CD14-positive monocyte (primary cell): ENCODE data around the gene RSRC1. TPM values are rescaled to one million over a fixed set of nuclear protein-coding genes. Genes with fewer than 3 reads are reported as not detected.

Experiments used
- DNase-seq, 3 donors: peaks; one replicate each; pipeline ENCODE4 v3.0.0-alpha.2; 2011 to 2022
- H2AFZ ChIP-seq: 2 replicates; pipeline ENCODE4 v1.6.0; 2012; ENCODE audit warnings: mild to moderate bottlenecking, low read depth, low read length, inconsistent platforms; ENCODE audit not compliant: insufficient read depth, poor library complexity, severe bottlenecking
- H3K27ac ChIP-seq, 2 donors: 1 replicate in 1 of 2; 2 replicates in 1 of 2; pipeline ENCODE4 v1.5.1; 2012 to 2013; ENCODE audit warnings: low read length in 2 of 2, control low read depth in 1 of 2, inconsistent platforms in 1 of 2, low read depth in 1 of 2, mild to moderate bottlenecking in 1 of 2
- H3K27me3 ChIP-seq, 2 donors: one replicate each; pipeline versions ENCODE4 v1.6.0 to v1.6.1; 2011 to 2013; ENCODE audit warnings: low read length in 2 of 2; ENCODE audit not compliant: control insufficient read depth in 2 of 2, insufficient read depth in 2 of 2
- H3K36me3 ChIP-seq, 2 donors: replicated peaks in 1 of 2; 1 replicate in 1 of 2; 2 replicates in 1 of 2; pipeline versions ENCODE4 v1.5.1 to v1.6.1; 2012 to 2013; ENCODE audit warnings: low read length in 2 of 2, control low read depth in 1 of 2, inconsistent platforms in 1 of 2, mild to moderate bottlenecking in 1 of 2; ENCODE audit not compliant: insufficient read depth in 2 of 2, control insufficient read depth in 1 of 2
- H3K4me1 ChIP-seq, 2 donors: 1 replicate in 1 of 2; 2 replicates in 1 of 2; pipeline versions ENCODE4 v1.5.1 to v1.6.1; 2012 to 2013; ENCODE audit warnings: low read length in 2 of 2, control low read depth in 1 of 2, inconsistent platforms in 1 of 2, mild to moderate bottlenecking in 1 of 2, moderate library complexity in 1 of 2; ENCODE audit not compliant: insufficient read depth in 2 of 2, control insufficient read depth in 1 of 2
- H3K4me2 ChIP-seq: replicated peaks from 2 replicates; pipeline ENCODE3; 2012; ENCODE audit warnings: low read length, moderate library complexity, mild to moderate bottlenecking; ENCODE audit not compliant: poor library complexity, severe bottlenecking; ENCODE audit errors: extremely low read depth
- H3K4me3 ChIP-seq, 3 experiments: fragments of 200-600 bp in 1 of 3; sonication (generic) in 1 of 3; replicated peaks in 1 of 3; 1 replicate in 2 of 3; 2 replicates in 1 of 3; pipeline ENCODE4 v1.5.1; 2011 to 2013; ENCODE audit warnings: low read length in 3 of 3, mild to moderate bottlenecking in 3 of 3, control low read depth in 2 of 3, low read depth in 2 of 3, inconsistent platforms in 1 of 3, moderate library complexity in 1 of 3
- H3K79me2 ChIP-seq: 2 replicates; pipeline ENCODE4 v1.6.0; 2012; ENCODE audit warnings: mild to moderate bottlenecking, control low read depth, inconsistent platforms, low read length, moderate library complexity; ENCODE audit not compliant: insufficient read depth
- H3K9ac ChIP-seq: 2 replicates; pipeline ENCODE4 v1.6.0; 2017; ENCODE audit warnings: low read length, mild to moderate bottlenecking; ENCODE audit not compliant: insufficient read depth, poor library complexity, severe bottlenecking
- H3K9me3 ChIP-seq, 2 donors: replicated peaks in 1 of 2; 1 replicate in 1 of 2; 2 replicates in 1 of 2; pipeline versions ENCODE4 v1.5.1 to v1.6.1; 2012 to 2013; ENCODE audit warnings: low read length in 2 of 2, control low read depth in 1 of 2; ENCODE audit not compliant: control insufficient read depth in 1 of 2, insufficient read depth in 1 of 2
- H4K20me1 ChIP-seq: 2 replicates; pipeline ENCODE4 v1.6.0; 2012; ENCODE audit warnings: mild to moderate bottlenecking, low read length, control low read depth, moderate library complexity; ENCODE audit not compliant: insufficient read depth
- H3K27ac Mint-ChIP-seq, 7 donors: one replicate each; pipeline ENCODE4 v1.8.0; 2020; ENCODE audit warnings: mild to moderate bottlenecking in 7 of 7, mixed read lengths in 7 of 7, moderate library complexity in 6 of 7, inconsistent platforms in 2 of 7
- H3K27me3 Mint-ChIP-seq, 3 donors: one replicate each; pipeline ENCODE4 v1.8.0; 2021 to 2022; ENCODE audit warnings: low read depth in 3 of 3, mild to moderate bottlenecking in 3 of 3, mixed read lengths in 3 of 3, moderate library complexity in 3 of 3, inconsistent platforms in 1 of 3
- H3K36me3 Mint-ChIP-seq, 2 donors: one replicate each; pipeline ENCODE4 v1.8.0; 2020; ENCODE audit warnings: mixed read lengths in 2 of 2, inconsistent platforms in 1 of 2, mild to moderate bottlenecking in 1 of 2
- H3K4me1 Mint-ChIP-seq: one replicate; pipeline ENCODE4 v1.8.0; 2020; ENCODE audit warnings: mild to moderate bottlenecking, mixed read lengths
- H3K4me3 Mint-ChIP-seq, 2 donors: one replicate each; pipeline ENCODE4 v1.8.0; 2020; ENCODE audit warnings: mild to moderate bottlenecking in 2 of 2, mixed read lengths in 2 of 2, moderate library complexity in 1 of 2
- H3K9me3 Mint-ChIP-seq, 7 donors: one replicate each; pipeline ENCODE4 v1.8.0; 2020 to 2022; ENCODE audit warnings: mixed read lengths in 7 of 7, mild to moderate bottlenecking in 6 of 7, moderate library complexity in 6 of 7, inconsistent platforms in 2 of 7
- CTCF ChIP-seq: fragments of 200-600 bp; IDR thresholded peaks from one replicate; pipeline ENCODE4 v1.8.0; 2022; ENCODE audit warnings: antibody characterized with exemption, mild to moderate bottlenecking
- WGBS: methylation state at CpG from one replicate; pipeline ENCODE4 v1.1.5; 2013; ENCODE audit warnings: missing lambda C conversion rate; ENCODE audit not compliant: insufficient coverage; 5-methylcytosine and 5-hydroxymethylcytosine counted together
- intact Hi-C, 2 donors: fragments of 100-400 bp; cut with micrococcal nuclease; formaldehyde crosslinking; loops; one replicate each; pipeline versions ENCODE4 v1.15.0 to v1.15.1; 2023
- polyA plus RNA-seq, 3 donors: library from polyadenylated mRNA; depleted of rRNA in 1 of 3; unstranded in 2 of 3; stranded (reverse) in 1 of 3; fragments of 300-500 nt in 2 of 3; fragments of >200 nt in 1 of 3; fragmentation: Illumina TruSeq in 2 of 3; gene quantifications; 1 replicate in 2 of 3; 2 replicates in 1 of 3; pipeline ENCODE4 v1.2.3, GENCODE V29; 2012 to 2021

RSRC1 gene
- polyA plus RNA-seq, 3 donors = 6.6 to 31.7 (median 15.1) TPM

DNA sequence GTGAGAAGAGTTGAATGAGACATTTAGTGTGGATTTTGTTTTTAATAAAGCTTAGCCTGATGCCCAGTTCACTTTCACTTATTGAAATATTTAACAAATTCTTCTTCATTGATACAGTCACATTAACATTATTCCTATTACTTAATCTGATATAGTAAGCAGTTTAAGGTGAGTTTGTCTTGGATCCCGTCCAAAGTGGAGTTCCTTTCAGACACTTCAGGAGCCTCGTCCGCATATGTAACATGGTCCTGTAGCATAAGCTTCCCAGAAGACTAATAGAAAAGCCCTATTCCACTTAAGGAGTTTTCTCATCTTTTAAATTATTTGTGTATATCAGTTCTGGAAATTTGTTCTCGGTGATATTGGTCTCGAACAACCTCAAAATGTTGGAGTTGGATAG is 421.4 kb downstream of the RSRC1 start:
- Mint-ChIP-seq H3K9me3 (no peaks in the 10 kb centered on the region), H3K27ac (no peak overlapping the region), H3K4me1 (no peaks in the 10 kb centered on the region), H3K36me3 (no peaks in the 10 kb centered on the region), H3K27me3 (no peaks in the 10 kb centered on the region), H3K4me3 (no peak overlapping the region)
- no peak for TF ChIP-seq CTCF
- no peaks in the 10 kb centered on the region for H3K27me3 ChIP-seq
- H3K79me2 ChIP-seq = no peaks in the 10 kb centered on the region
- H3K4me2 ChIP-seq = no peak overlapping the region
- H3K27ac ChIP-seq = no peak overlapping the region
- no peak overlapping the region for H2AFZ ChIP-seq
- 100% methylated on average over 1 of the region's 5 CpGs for WGBS
- H3K9me3 ChIP-seq = no peaks in the 10 kb centered on the region
- intact Hi-C loops = no loop called here
- H3K4me3 ChIP-seq = no peak overlapping the region
- H3K9ac ChIP-seq = no peak overlapping the region
- no peaks in the 10 kb centered on the region for H3K36me3 ChIP-seq
- no peaks in the 10 kb centered on the region for H4K20me1 ChIP-seq
- no peak for DNase-seq
- H3K4me1 ChIP-seq = no peaks in the 10 kb centered on the region

DNA sequence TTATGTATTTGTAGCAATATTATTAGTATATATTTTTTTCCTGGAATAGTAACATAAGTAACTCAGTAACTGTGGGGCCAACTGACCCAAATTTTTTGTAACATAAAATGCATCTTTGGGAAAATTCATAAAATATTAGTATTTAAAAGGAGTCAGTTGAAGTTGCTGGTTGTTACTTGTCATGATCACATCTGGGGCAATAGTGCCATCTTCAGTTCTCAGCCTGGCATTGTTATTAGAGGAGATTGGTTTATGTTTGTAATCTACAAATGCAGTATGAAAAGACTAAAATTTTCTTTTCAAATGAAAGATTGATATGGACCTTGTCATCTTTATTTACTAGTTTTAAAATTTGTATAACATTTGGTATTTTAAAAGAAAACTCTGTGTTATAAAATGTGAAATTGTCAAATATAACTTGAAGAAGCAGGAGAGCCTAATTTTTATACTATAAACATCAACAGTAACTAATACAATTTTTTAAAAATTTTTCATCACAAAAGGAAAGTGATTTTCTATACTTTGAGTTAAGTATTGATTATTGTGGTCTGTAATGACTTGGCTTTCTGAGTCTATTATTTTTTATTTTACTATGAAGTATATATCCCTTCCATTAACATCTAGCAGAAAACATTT is 422.3 kb downstream of the RSRC1 start:
- no peaks in the 10 kb centered on the region for H3K36me3 ChIP-seq
- no peak overlapping the region for H3K27ac ChIP-seq
- no peaks in the 10 kb centered on the region for H3K36me3 Mint-ChIP-seq
- no peak overlapping the region for H3K4me2 ChIP-seq
- H4K20me1 ChIP-seq = no peaks in the 10 kb centered on the region
- H3K4me1 ChIP-seq = no peaks in the 10 kb centered on the region
- no peaks in the 10 kb centered on the region for H3K9me3 Mint-ChIP-seq
- no peak overlapping the region for H3K9ac ChIP-seq
- no peak for TF ChIP-seq CTCF
- H3K27ac Mint-ChIP-seq = no peak overlapping the region
- no peaks in the 10 kb centered on the region for H3K79me2 ChIP-seq
- intact Hi-C loops = no loop called here
- no peaks in the 10 kb centered on the region for H3K9me3 ChIP-seq
- H3K27me3 ChIP-seq = no peaks in the 10 kb centered on the region
- H2AFZ ChIP-seq = no peak overlapping the region
- no peaks in the 10 kb centered on the region for H3K4me1 Mint-ChIP-seq
- no peak overlapping the region for H3K4me3 Mint-ChIP-seq
- H3K4me3 ChIP-seq = no peak overlapping the region
- no peaks in the 10 kb centered on the region for H3K27me3 Mint-ChIP-seq
- DNase-seq = no peak
